ELR (cell line): Measurements from ENCODE around the gene TET3.

Source experiments
- DNase-seq: peaks from one replicate; pipeline ENCODE4 v3.0.0-alpha.2; 2015; ENCODE audit warnings: low read depth

The TET3 gene

DNA sequence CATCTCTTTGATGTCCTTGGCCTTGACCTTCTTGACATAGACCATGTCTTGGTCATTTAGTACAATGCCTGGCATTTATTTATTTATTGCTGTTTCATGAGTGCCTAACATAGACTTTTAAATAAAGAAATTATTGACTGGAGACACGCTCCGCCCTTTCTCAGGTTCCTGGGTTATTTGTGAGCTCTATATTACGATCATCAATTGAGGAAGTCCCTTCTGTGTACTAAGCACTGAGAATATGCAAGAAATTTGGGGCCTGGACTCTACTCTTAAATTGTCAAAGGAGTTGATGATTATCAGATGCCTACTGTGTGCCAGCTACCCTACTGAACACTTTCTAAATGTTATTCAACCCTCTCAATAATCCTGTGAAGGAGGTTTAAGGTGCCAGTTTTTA is 19.7 kb upstream of the TET3 start:
- DNase-seq, result no peak

GRCh38 chr2:73968357-73968937 is 16.3 kb upstream of the TET3 start:
- DNase-seq, result no peak

GRCh38 chr2:73969356-73969755 is 15.4 kb upstream of the TET3 start:
- no peak for DNase-seq

DNA sequence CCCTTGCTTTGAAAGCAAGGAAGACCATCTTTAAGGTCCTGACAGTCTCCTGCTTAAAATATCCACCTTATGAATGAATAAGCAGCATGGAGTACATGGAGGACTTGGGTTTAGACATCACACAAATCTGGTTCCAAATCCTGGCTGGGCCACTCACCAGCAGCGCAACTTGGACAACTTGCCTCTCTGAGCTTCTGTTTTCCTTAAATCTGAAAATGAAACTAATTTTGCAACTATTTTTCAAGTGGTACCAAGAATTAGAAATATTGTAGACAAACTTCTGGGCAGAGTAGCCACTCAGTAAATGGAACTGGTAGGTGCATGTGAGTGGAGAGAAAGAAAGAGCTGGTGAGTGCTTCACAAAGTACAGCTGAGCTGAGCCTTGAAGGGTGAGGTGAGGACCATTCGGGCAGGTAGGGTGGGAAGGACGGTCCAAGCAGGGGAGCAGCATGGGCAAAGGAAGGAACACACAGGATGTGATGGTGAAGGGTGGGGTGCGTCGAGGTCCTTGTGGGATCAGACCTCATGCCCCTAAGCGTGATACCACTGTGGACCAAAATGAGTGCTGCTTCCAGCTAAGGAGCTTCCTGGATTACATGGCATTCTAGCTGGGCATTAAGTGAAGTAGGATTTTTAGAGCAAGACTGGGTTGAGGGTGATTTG is 14.4 kb upstream of the TET3 start:
- DNase-seq, result no peak

GRCh38 chr2:73970850-73971471 is 13.7 kb upstream of the TET3 start:
- DNase-seq, result no peak

GRCh38 chr2:73971722-73972121 is 13.0 kb upstream of the TET3 start:
- DNase-seq, result no peak

GRCh38 chr2:73972846-73973245 is 11.9 kb upstream of the TET3 start:
- no peak for DNase-seq

- no peak for DNase-seq
These were observed 9.0 kb upstream of the TET3 start for GRCh38 chr2:73975731-73976130.

DNA sequence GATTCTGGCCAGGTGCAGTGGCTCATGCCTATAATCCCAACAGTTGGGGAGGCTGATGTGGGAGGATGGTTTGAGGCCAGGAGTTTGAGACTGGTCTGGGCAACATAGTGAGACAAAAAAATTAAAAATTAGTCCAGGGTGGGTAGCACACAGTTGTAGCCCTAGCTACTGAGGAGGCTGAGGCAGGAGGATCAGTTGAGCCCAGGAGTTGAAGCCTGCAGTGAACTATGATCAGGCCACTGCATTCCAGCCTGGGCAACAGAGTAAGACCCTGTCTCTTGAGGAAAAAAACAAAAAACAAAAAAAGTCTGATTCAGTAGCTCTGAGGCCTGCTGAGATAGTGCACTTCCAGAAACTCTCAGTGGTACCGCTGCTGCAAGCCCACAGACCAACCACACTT is 7.9 kb upstream of the TET3 start:
- no peak for DNase-seq

- no peak for DNase-seq
These were observed 7.2 kb upstream of the TET3 start for GRCh38 chr2:73977466-73977865.

GRCh38 chr2:73979021-73979420 is 5.7 kb upstream of the TET3 start:
- no peak for DNase-seq

GRCh38 chr2:73979686-73980085 is 5.0 kb upstream of the TET3 start:
- peak; percentile 92 for DNase-seq

DNA sequence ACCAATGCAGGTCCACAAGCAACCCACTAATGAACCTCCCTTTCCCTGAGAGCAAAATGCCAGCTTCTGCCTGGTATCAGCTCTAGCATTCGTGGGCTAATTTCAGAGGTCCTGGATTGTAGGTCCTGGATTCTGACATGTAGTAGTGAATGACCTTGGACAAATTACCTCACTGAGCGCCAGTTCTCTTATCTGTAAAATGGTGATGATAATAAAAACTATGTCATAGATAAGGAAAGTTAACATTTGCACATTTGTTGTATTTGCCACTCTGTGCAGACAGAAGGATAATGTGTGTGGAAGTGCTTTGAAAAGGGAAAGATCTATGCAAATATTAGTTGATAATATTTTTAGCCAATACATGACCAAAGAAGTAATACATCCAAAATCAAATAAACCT is 4.1 kb upstream of the TET3 start:
- DNase-seq, result no peak

- peak; percentile 59 for DNase-seq
These were observed 3.4 kb upstream of the TET3 start for GRCh38 chr2:73981081-73982001.

GRCh38 chr2:73982140-73982617 is 2.5 kb upstream of the TET3 start:
- DNase-seq, result peak; percentile 40

DNA sequence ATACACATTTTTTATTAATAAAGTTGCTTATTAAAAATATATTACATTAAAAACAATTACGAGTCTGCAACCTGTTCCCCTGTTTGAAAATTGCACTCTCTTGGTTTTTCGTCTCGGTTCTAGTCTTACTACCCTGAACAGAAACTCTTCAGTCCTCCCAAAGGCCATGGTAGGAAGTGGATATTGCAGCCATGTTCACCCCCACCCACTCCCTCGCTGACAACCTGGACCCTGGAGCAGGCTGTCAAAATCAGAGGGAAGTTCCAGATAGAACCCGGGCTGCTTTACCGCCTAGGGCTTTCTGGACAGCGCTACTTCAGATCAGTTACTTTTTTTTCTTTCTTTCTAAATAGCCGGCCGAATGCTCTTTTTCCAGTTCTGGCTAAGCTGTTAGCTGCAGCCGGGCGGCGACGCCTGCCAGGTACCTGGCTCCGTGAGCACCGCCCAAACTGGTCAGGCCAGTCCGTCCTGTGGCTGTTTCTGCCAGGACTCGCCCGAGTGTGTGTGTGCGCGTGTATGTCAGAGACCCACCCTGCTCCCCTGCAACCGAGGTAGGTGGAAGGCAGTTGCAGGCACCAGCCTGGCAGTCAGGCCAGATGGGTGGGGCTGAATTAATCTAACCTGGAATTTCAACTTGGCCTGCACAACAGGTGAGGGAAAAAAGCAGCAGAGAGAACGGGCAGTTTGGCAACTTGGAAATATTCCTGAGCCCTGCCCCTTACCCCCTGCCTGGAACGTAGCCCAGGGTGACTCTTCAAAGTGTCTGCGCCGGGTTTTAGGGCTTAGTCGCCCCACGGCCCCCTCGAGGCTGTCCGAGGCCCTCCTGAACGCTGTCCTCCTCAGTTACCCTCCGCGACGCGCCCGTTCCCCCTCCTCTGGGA is 1.1 kb upstream of the TET3 start:
- no peak for DNase-seq

DNA sequence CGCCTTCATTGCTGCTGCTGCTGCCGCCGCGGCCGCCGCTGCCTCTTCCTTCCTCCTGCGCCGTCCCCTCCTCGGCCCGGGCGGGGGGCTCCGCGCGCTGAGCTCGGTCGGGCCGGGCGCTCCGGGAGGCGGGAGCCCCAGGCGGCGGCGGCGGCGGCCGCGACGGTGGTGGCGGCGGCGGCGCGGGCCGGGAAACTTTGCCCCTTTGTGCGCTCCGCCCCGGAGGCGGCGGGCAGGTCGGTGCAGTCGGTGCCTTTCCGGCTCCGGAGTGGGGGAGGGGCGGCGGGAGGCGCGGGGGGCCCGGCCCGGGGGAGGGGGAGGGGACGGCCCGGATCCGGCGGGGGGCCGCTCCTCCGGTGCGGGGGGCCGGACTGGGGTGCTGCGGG is 205 bp downstream of the TET3 start:
- no peak for DNase-seq

DNA sequence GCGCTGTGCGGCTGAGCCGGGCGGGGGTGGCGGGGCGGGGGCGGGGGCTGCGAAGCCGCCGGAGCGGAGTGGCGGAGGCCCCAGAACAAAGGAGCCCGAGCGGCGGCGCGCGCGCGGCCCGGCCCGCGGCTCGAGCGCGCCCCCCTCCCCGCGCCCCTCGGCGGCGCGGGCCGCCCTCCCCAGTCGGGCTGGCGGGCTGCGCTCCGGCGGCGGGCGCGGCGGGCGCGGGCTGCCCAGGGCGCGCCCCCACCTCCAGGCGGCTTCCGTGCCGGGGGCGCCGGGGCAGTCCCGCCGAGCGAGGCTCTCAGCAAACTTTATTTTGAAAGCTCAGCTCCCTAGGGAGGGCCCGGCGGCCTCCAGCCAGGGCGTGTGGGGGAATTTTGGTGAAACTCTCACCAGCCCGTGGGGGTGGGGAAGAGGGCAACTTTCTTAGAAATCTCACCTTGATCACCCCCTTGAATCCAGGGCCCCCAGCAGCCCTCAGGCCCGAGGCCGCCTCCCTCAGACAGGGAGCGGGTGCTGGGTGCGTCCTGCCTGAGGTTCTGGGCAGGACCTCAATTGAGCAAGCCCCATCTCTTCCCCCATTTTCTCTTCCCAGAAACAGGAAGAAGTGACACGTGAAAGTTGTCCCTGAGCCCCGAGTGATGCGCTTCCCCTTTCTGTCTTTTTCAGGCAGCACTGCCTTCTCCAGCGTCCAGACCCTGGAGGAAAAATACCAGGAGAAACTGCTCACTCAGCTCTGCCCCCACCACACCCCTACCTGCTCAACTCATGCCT is 786 bp downstream of the TET3 start:
- peak; percentile 41 for DNase-seq

GRCh38 chr2:73986085-73986681 is 1.5 kb downstream of the TET3 start:
- DNase-seq, result no peak
